CD14-positive monocyte (primary cell): ENCODE results near the gene USP24. TPM values are rescaled to one million over a fixed set of nuclear protein-coding genes. Genes with fewer than 3 reads are reported as not detected.

Experiments used
- DNase-seq, 3 donors: peaks; one replicate each; pipeline ENCODE4 v3.0.0-alpha.2; 2011 to 2022
- H2AFZ ChIP-seq: 2 replicates; pipeline ENCODE4 v1.6.0; 2012; ENCODE audit warnings: mild to moderate bottlenecking, low read depth, low read length, inconsistent platforms; ENCODE audit not compliant: insufficient read depth, poor library complexity, severe bottlenecking
- H3K27ac ChIP-seq, 2 donors: 1 replicate in 1 of 2; 2 replicates in 1 of 2; pipeline ENCODE4 v1.5.1; 2012 to 2013; ENCODE audit warnings: low read length in 2 of 2, control low read depth in 1 of 2, inconsistent platforms in 1 of 2, low read depth in 1 of 2, mild to moderate bottlenecking in 1 of 2
- H3K27me3 ChIP-seq, 2 donors: one replicate each; pipeline versions ENCODE4 v1.6.0 to v1.6.1; 2011 to 2013; ENCODE audit warnings: low read length in 2 of 2; ENCODE audit not compliant: control insufficient read depth in 2 of 2, insufficient read depth in 2 of 2
- H3K36me3 ChIP-seq, 2 donors: replicated peaks in 1 of 2; 1 replicate in 1 of 2; 2 replicates in 1 of 2; pipeline versions ENCODE4 v1.5.1 to v1.6.1; 2012 to 2013; ENCODE audit warnings: low read length in 2 of 2, control low read depth in 1 of 2, inconsistent platforms in 1 of 2, mild to moderate bottlenecking in 1 of 2; ENCODE audit not compliant: insufficient read depth in 2 of 2, control insufficient read depth in 1 of 2
- H3K4me1 ChIP-seq, 2 donors: 1 replicate in 1 of 2; 2 replicates in 1 of 2; pipeline versions ENCODE4 v1.5.1 to v1.6.1; 2012 to 2013; ENCODE audit warnings: low read length in 2 of 2, control low read depth in 1 of 2, inconsistent platforms in 1 of 2, mild to moderate bottlenecking in 1 of 2, moderate library complexity in 1 of 2; ENCODE audit not compliant: insufficient read depth in 2 of 2, control insufficient read depth in 1 of 2
- H3K4me2 ChIP-seq: replicated peaks from 2 replicates; pipeline ENCODE3; 2012; ENCODE audit warnings: low read length, moderate library complexity, mild to moderate bottlenecking; ENCODE audit not compliant: poor library complexity, severe bottlenecking; ENCODE audit errors: extremely low read depth
- H3K4me3 ChIP-seq, 3 experiments: fragments of 200-600 bp in 1 of 3; sonication (generic) in 1 of 3; replicated peaks in 1 of 3; 1 replicate in 2 of 3; 2 replicates in 1 of 3; pipeline ENCODE4 v1.5.1; 2011 to 2013; ENCODE audit warnings: low read length in 3 of 3, mild to moderate bottlenecking in 3 of 3, control low read depth in 2 of 3, low read depth in 2 of 3, inconsistent platforms in 1 of 3, moderate library complexity in 1 of 3
- H3K79me2 ChIP-seq: 2 replicates; pipeline ENCODE4 v1.6.0; 2012; ENCODE audit warnings: mild to moderate bottlenecking, control low read depth, inconsistent platforms, low read length, moderate library complexity; ENCODE audit not compliant: insufficient read depth
- H3K9ac ChIP-seq: 2 replicates; pipeline ENCODE4 v1.6.0; 2017; ENCODE audit warnings: low read length, mild to moderate bottlenecking; ENCODE audit not compliant: insufficient read depth, poor library complexity, severe bottlenecking
- H3K9me3 ChIP-seq, 2 donors: replicated peaks in 1 of 2; 1 replicate in 1 of 2; 2 replicates in 1 of 2; pipeline versions ENCODE4 v1.5.1 to v1.6.1; 2012 to 2013; ENCODE audit warnings: low read length in 2 of 2, control low read depth in 1 of 2; ENCODE audit not compliant: control insufficient read depth in 1 of 2, insufficient read depth in 1 of 2
- H4K20me1 ChIP-seq: 2 replicates; pipeline ENCODE4 v1.6.0; 2012; ENCODE audit warnings: mild to moderate bottlenecking, low read length, control low read depth, moderate library complexity; ENCODE audit not compliant: insufficient read depth
- H3K27ac Mint-ChIP-seq, 7 donors: one replicate each; pipeline ENCODE4 v1.8.0; 2020; ENCODE audit warnings: mild to moderate bottlenecking in 7 of 7, mixed read lengths in 7 of 7, moderate library complexity in 6 of 7, inconsistent platforms in 2 of 7
- H3K27me3 Mint-ChIP-seq, 3 donors: one replicate each; pipeline ENCODE4 v1.8.0; 2021 to 2022; ENCODE audit warnings: low read depth in 3 of 3, mild to moderate bottlenecking in 3 of 3, mixed read lengths in 3 of 3, moderate library complexity in 3 of 3, inconsistent platforms in 1 of 3
- H3K36me3 Mint-ChIP-seq, 2 donors: one replicate each; pipeline ENCODE4 v1.8.0; 2020; ENCODE audit warnings: mixed read lengths in 2 of 2, inconsistent platforms in 1 of 2, mild to moderate bottlenecking in 1 of 2
- H3K4me1 Mint-ChIP-seq: one replicate; pipeline ENCODE4 v1.8.0; 2020; ENCODE audit warnings: mild to moderate bottlenecking, mixed read lengths
- H3K4me3 Mint-ChIP-seq, 2 donors: one replicate each; pipeline ENCODE4 v1.8.0; 2020; ENCODE audit warnings: mild to moderate bottlenecking in 2 of 2, mixed read lengths in 2 of 2, moderate library complexity in 1 of 2
- H3K9me3 Mint-ChIP-seq, 7 donors: one replicate each; pipeline ENCODE4 v1.8.0; 2020 to 2022; ENCODE audit warnings: mixed read lengths in 7 of 7, mild to moderate bottlenecking in 6 of 7, moderate library complexity in 6 of 7, inconsistent platforms in 2 of 7
- CTCF ChIP-seq: fragments of 200-600 bp; IDR thresholded peaks from one replicate; pipeline ENCODE4 v1.8.0; 2022; ENCODE audit warnings: antibody characterized with exemption, mild to moderate bottlenecking
- WGBS: methylation state at CpG from one replicate; pipeline ENCODE4 v1.1.5; 2013; ENCODE audit warnings: missing lambda C conversion rate; ENCODE audit not compliant: insufficient coverage; 5-methylcytosine and 5-hydroxymethylcytosine counted together
- intact Hi-C, 2 donors: fragments of 100-400 bp; cut with micrococcal nuclease; formaldehyde crosslinking; loops; one replicate each; pipeline versions ENCODE4 v1.15.0 to v1.15.1; 2023
- polyA plus RNA-seq, 3 donors: library from polyadenylated mRNA; depleted of rRNA in 1 of 3; unstranded in 2 of 3; stranded (reverse) in 1 of 3; fragments of 300-500 nt in 2 of 3; fragments of >200 nt in 1 of 3; fragmentation: Illumina TruSeq in 2 of 3; gene quantifications; 1 replicate in 2 of 3; 2 replicates in 1 of 3; pipeline ENCODE4 v1.2.3, GENCODE V29; 2012 to 2021

USP24 gene
- polyA plus RNA-seq, 3 donors: 1.1 to 14.2 (median 2.1) TPM

GRCh38 chr1:55129194-55129728, 85.9 kb downstream of the USP24 start:
- peaks cover 74 to 92% of the 10 kb centered on the region in 2 donors for H3K36me3 ChIP-seq
- no peak overlapping the region for H3K9ac ChIP-seq
- peak overlapping the region in 1 of 2 donors; percentile 21 for H3K27ac ChIP-seq
- no peaks in the 10 kb centered on the region for H3K79me2 ChIP-seq
- H2AFZ ChIP-seq: no peak overlapping the region
- no peak overlapping the region for H3K4me2 ChIP-seq
- TF ChIP-seq CTCF: no peak
- no peaks in the 10 kb centered on the region for H3K27me3 ChIP-seq
- Mint-ChIP-seq H3K36me3 (peaks cover 69 to 84% of the 10 kb centered on the region in 2 donors), H3K27ac (peak overlapping the region in 3 of 7 donors; percentile 8 to 36 (median 8)), H3K4me3 (no peak overlapping the region), H3K4me1 (peaks cover 20% of the 10 kb centered on the region), H3K9me3 (peaks cover 0 to 7% (median 0%) of the 10 kb centered on the region in 7 donors), H3K27me3 (no peaks in the 10 kb centered on the region)
- H3K4me3 ChIP-seq: no peak overlapping the region
- DNase-seq: peak; percentile 35 to 45 (median 42)
- intact Hi-C loops: no loop called here
- peaks cover 19 to 22% of the 10 kb centered on the region in 2 donors for H3K4me1 ChIP-seq
- H4K20me1 ChIP-seq: peaks cover 9% of the 10 kb centered on the region
- no peaks in the 10 kb centered on the region for H3K9me3 ChIP-seq
- WGBS: 0% methylated on average over 2 of the region's 4 CpGs

- Mint-ChIP-seq H3K27me3 (no peaks in the 10 kb centered on the region), H3K4me3 (no peak overlapping the region), H3K27ac (peak overlapping the region in 5 of 7 donors; percentile 8 to 56 (median 26)), H3K4me1 (peaks cover 20% of the 10 kb centered on the region), H3K36me3 (peaks cover 76 to 84% of the 10 kb centered on the region in 2 donors), H3K9me3 (peaks cover 0 to 7% (median 0%) of the 10 kb centered on the region in 7 donors)
- no peak overlapping the region for H3K4me3 ChIP-seq
- H3K27ac ChIP-seq: no peak overlapping the region
- no peak overlapping the region for H3K9ac ChIP-seq
- H3K79me2 ChIP-seq: no peaks in the 10 kb centered on the region
- H4K20me1 ChIP-seq: peaks cover 9% of the 10 kb centered on the region
- H3K27me3 ChIP-seq: no peaks in the 10 kb centered on the region
- intact Hi-C loops: no loop called here
- DNase-seq: no peak
- WGBS: 94% methylated on average over 2 of the region's 7 CpGs
- H3K4me2 ChIP-seq: no peak overlapping the region
- no peak for TF ChIP-seq CTCF
- no peaks in the 10 kb centered on the region for H3K9me3 ChIP-seq
- H3K4me1 ChIP-seq: peaks cover 19 to 22% of the 10 kb centered on the region in 2 donors
- peaks cover 74 to 92% of the 10 kb centered on the region in 2 donors for H3K36me3 ChIP-seq
- H2AFZ ChIP-seq: no peak overlapping the region
Observed at GRCh38 chr1:55128418-55128995, 86.7 kb downstream of the USP24 start.
